Neural crest cell (in vitro differentiated cells): Measurements from ENCODE around the gene MTURN. TPM values are rescaled to one million over a fixed set of nuclear protein-coding genes. Genes with fewer than 3 reads are reported as not detected.

Source experiments
- DNase-seq: peaks from one replicate; pipeline ENCODE4 v3.0.0; 2021; ENCODE audit warnings: low read depth, mixed read lengths, low spot score
- H3K27ac Mint-ChIP-seq: one replicate; pipeline ENCODE4 v1.8.0; 2021; ENCODE audit warnings: mild to moderate bottlenecking, mixed read lengths; ENCODE audit not compliant: unreplicated experiment
- H3K27me3 Mint-ChIP-seq: 2 replicates; pipeline ENCODE4 v1.8.0; 2021; ENCODE audit warnings: low read depth, mild to moderate bottlenecking, mixed read lengths
- H3K36me3 Mint-ChIP-seq: 2 replicates; pipeline ENCODE4 v1.8.0; 2021; ENCODE audit warnings: low read depth, mild to moderate bottlenecking, mixed read lengths
- H3K4me1 Mint-ChIP-seq: 2 replicates; pipeline ENCODE4 v1.8.0; 2021; ENCODE audit warnings: mixed read lengths
- H3K4me3 Mint-ChIP-seq: one replicate; pipeline ENCODE4 v1.8.0; 2021; ENCODE audit warnings: mild to moderate bottlenecking, mixed read lengths
- H3K9me3 Mint-ChIP-seq: 2 replicates; pipeline ENCODE4 v1.8.0; 2021; ENCODE audit warnings: mixed read lengths
- CTCF ChIP-seq: fragments of 200-600 bp; sonication (generic); conservative IDR thresholded peaks from 2 replicates; pipeline ENCODE4 v1.5.0; 2021; ENCODE audit warnings: antibody characterized with exemption, mild to moderate bottlenecking
- long read RNA-seq: library from polyadenylated mRNA; unstranded; transcript quantifications from one replicate; pipeline ENCODE4 v2.0.0, GENCODE V29; 2020
- total RNA-seq: library from RNA; stranded (reverse); gene quantifications from 2 replicates; pipeline ENCODE4 v1.2.1, GENCODE V29; 2021

The MTURN gene
- total RNA-seq, result 6.6 and 6.8 TPM in 2 replicates
- long read RNA-seq, full-length matches to known transcripts, result 2 of 2 reads
- long read RNA-seq, partial matches to known transcripts, result 0 of 2 reads
- long read RNA-seq, other reads (novel, unspliced or antisense), result 0 of 2 reads

- TF ChIP-seq CTCF, result no peak
- no peaks in the 10 kb centered on the region for H3K9me3 Mint-ChIP-seq
- peak; percentile 78 for DNase-seq
- peaks cover 3% of the 10 kb centered on the region for H3K36me3 Mint-ChIP-seq
- H3K27me3 Mint-ChIP-seq, result peaks cover 40% of the 10 kb centered on the region
- H3K4me3 Mint-ChIP-seq, result peak within 1 kb of the TSS; percentile 91
- H3K27ac Mint-ChIP-seq, result peak within 1 kb of the TSS; percentile 87
- peaks cover 6% of the 10 kb centered on the region for H3K4me1 Mint-ChIP-seq
These were observed at the start of gene MTURN for GRCh38 chr7:30134611-30135300. TSS of gene MTURN (plus strand) at chr7:30134986. CDS start at chr7:30135137, 151 bp downstream.

- H3K4me1 Mint-ChIP-seq, result no peaks in the 10 kb centered on the region
- H3K27me3 Mint-ChIP-seq, result no peaks in the 10 kb centered on the region
- no peak overlapping the region for H3K4me3 Mint-ChIP-seq
- no peaks in the 10 kb centered on the region for H3K9me3 Mint-ChIP-seq
- TF ChIP-seq CTCF, result no peak
- H3K27ac Mint-ChIP-seq, result no peak overlapping the region
- peaks cover 18% of the 10 kb centered on the region for H3K36me3 Mint-ChIP-seq
- DNase-seq, result no peak
These were observed 48.3 kb upstream of the MTURN start for GRCh38 chr7:30086529-30086928.

GRCh38 chr7:30087371-30087770 is 47.4 kb upstream of the MTURN start:
- H3K36me3 Mint-ChIP-seq, result peaks cover 18% of the 10 kb centered on the region
- H3K27me3 Mint-ChIP-seq, result no peaks in the 10 kb centered on the region
- H3K4me3 Mint-ChIP-seq, result no peak overlapping the region
- no peak for DNase-seq
- peak overlapping the region; percentile 1 for H3K27ac Mint-ChIP-seq
- no peaks in the 10 kb centered on the region for H3K4me1 Mint-ChIP-seq
- H3K9me3 Mint-ChIP-seq, result no peaks in the 10 kb centered on the region
- no peak for TF ChIP-seq CTCF

GRCh38 chr7:30088362-30088761 is 46.4 kb upstream of the MTURN start:
- Mint-ChIP-seq H3K4me3 (no peak overlapping the region), H3K27me3 (no peaks in the 10 kb centered on the region), H3K36me3 (peaks cover 18% of the 10 kb centered on the region), H3K27ac (no peak overlapping the region), H3K9me3 (no peaks in the 10 kb centered on the region), H3K4me1 (no peaks in the 10 kb centered on the region)
- no peak for DNase-seq
- no peak for TF ChIP-seq CTCF

- Mint-ChIP-seq H3K9me3 (no peaks in the 10 kb centered on the region), H3K4me3 (no peak overlapping the region), H3K27me3 (no peaks in the 10 kb centered on the region), H3K4me1 (no peaks in the 10 kb centered on the region), H3K27ac (no peak overlapping the region), H3K36me3 (peaks cover 25% of the 10 kb centered on the region)
- DNase-seq, result no peak
- no peak for TF ChIP-seq CTCF
These were observed 44.7 kb upstream of the MTURN start for GRCh38 chr7:30090111-30090510.
